Measurements from ENCODE around the gene RGS11.

The RGS11 gene

GRCh38 chr16:260326-260725, 15.4 kb downstream of the RGS11 start:
- no peak for TF ChIP-seq TAF1 (IDR thresholded peaks at IDR 0.05; ENCODE audit: borderline replicate concordance, insufficient read depth, low read length)
- TF ChIP-seq FOXP2 (optimal IDR thresholded peaks at IDR 0.05; ENCODE audit: borderline replicate concordance, extremely low read depth, extremely low read length, insufficient read depth), result no peak
- TF ChIP-seq SIN3A (IDR thresholded peaks at IDR 0.05; ENCODE audit: borderline replicate concordance, insufficient read depth, low read length), result no peak
- TF ChIP-seq POLR2AphosphoS5 (IDR thresholded peaks at IDR 0.05; ENCODE audit: low read depth, low read length), result no peak
- no peak for TF ChIP-seq REST (IDR thresholded peaks at IDR 0.05; ENCODE audit: insufficient read depth in 1 of 2, low read depth in 2 of 2, low read length in 2 of 2)

- no peak for TF ChIP-seq REST (IDR thresholded peaks at IDR 0.05; ENCODE audit: insufficient read depth in 1 of 2, low read depth in 2 of 2, low read length in 2 of 2)
- no peak for TF ChIP-seq SIN3A (IDR thresholded peaks at IDR 0.05; ENCODE audit: borderline replicate concordance, insufficient read depth, low read length)
- TF ChIP-seq FOXP2 (optimal IDR thresholded peaks at IDR 0.05; ENCODE audit: borderline replicate concordance, extremely low read depth, extremely low read length, insufficient read depth), result no peak
- TF ChIP-seq POLR2AphosphoS5 (IDR thresholded peaks at IDR 0.05; ENCODE audit: low read depth, low read length), result no peak
- TF ChIP-seq TAF1 (IDR thresholded peaks at IDR 0.05; ENCODE audit: borderline replicate concordance, insufficient read depth, low read length), result no peak
Measured at GRCh38 chr16:259814-260253, 15.9 kb downstream of the RGS11 start.

- TF ChIP-seq REST (IDR thresholded peaks at IDR 0.05; ENCODE audit: insufficient read depth in 1 of 2, low read depth in 2 of 2, low read length in 2 of 2), result no peak
- TF ChIP-seq SIN3A (IDR thresholded peaks at IDR 0.05; ENCODE audit: borderline replicate concordance, insufficient read depth, low read length), result no peak
- no peak for TF ChIP-seq POLR2AphosphoS5 (IDR thresholded peaks at IDR 0.05; ENCODE audit: low read depth, low read length)
- TF ChIP-seq FOXP2 (optimal IDR thresholded peaks at IDR 0.05; ENCODE audit: borderline replicate concordance, extremely low read depth, extremely low read length, insufficient read depth), result no peak
- no peak for TF ChIP-seq TAF1 (IDR thresholded peaks at IDR 0.05; ENCODE audit: borderline replicate concordance, insufficient read depth, low read length)
Measured at GRCh38 chr16:259226-259625, 16.5 kb downstream of the RGS11 start.

GRCh38 chr16:255183-255582, 20.6 kb downstream of the RGS11 start:
- TF ChIP-seq REST (IDR thresholded peaks at IDR 0.05; ENCODE audit: insufficient read depth in 1 of 2, low read depth in 2 of 2, low read length in 2 of 2), result no peak
- TF ChIP-seq POLR2AphosphoS5 (IDR thresholded peaks at IDR 0.05; ENCODE audit: low read depth, low read length), result no peak
- TF ChIP-seq SIN3A (IDR thresholded peaks at IDR 0.05; ENCODE audit: borderline replicate concordance, insufficient read depth, low read length), result no peak
- no peak for TF ChIP-seq FOXP2 (optimal IDR thresholded peaks at IDR 0.05; ENCODE audit: borderline replicate concordance, extremely low read depth, extremely low read length, insufficient read depth)
- no peak for TF ChIP-seq TAF1 (IDR thresholded peaks at IDR 0.05; ENCODE audit: borderline replicate concordance, insufficient read depth, low read length)

GRCh38 chr16:254461-254860, 21.3 kb downstream of the RGS11 start:
- TF ChIP-seq REST (IDR thresholded peaks at IDR 0.05; ENCODE audit: insufficient read depth in 1 of 2, low read depth in 2 of 2, low read length in 2 of 2) (no peak), TAF1 (IDR thresholded peaks at IDR 0.05; ENCODE audit: borderline replicate concordance, insufficient read depth, low read length) (no peak), POLR2AphosphoS5 (IDR thresholded peaks at IDR 0.05; ENCODE audit: low read depth, low read length) (no peak), FOXP2 (optimal IDR thresholded peaks at IDR 0.05; ENCODE audit: borderline replicate concordance, extremely low read depth, extremely low read length, insufficient read depth) (no peak), SIN3A (IDR thresholded peaks at IDR 0.05; ENCODE audit: borderline replicate concordance, insufficient read depth, low read length) (no peak)

Data from PFSK-1 (cell line).